PC-3 (cell line): Measurements from ENCODE around the gene IL17REL.

Experiments
- EZH2 ChIP-seq: fragments of 300-600 bp; sonication (generic); IDR thresholded peaks from one replicate; pipeline ENCODE4 v1.6.1; 2017; ENCODE audit warnings: antibody characterized with exemption, mild to moderate bottlenecking, low read length; ENCODE audit not compliant: unreplicated experiment
- EZH2phosphoT487 ChIP-seq: fragments of 300-600 bp; sonication (generic); IDR thresholded peaks from 2 replicates; pipeline ENCODE4 v1.6.1; 2018; ENCODE audit warnings: mild to moderate bottlenecking, antibody characterized with exemption, low read length, borderline replicate concordance
- TF ChIP-seq, protein P1 (sequence below): fragments of 300-600 bp; sonication (generic); conservative IDR thresholded peaks from 2 replicates; pipeline ENCODE4 v1.5.1; 2017; ENCODE audit warnings: antibody characterized with exemption, low read depth, mild to moderate bottlenecking, low read length

DNA sequence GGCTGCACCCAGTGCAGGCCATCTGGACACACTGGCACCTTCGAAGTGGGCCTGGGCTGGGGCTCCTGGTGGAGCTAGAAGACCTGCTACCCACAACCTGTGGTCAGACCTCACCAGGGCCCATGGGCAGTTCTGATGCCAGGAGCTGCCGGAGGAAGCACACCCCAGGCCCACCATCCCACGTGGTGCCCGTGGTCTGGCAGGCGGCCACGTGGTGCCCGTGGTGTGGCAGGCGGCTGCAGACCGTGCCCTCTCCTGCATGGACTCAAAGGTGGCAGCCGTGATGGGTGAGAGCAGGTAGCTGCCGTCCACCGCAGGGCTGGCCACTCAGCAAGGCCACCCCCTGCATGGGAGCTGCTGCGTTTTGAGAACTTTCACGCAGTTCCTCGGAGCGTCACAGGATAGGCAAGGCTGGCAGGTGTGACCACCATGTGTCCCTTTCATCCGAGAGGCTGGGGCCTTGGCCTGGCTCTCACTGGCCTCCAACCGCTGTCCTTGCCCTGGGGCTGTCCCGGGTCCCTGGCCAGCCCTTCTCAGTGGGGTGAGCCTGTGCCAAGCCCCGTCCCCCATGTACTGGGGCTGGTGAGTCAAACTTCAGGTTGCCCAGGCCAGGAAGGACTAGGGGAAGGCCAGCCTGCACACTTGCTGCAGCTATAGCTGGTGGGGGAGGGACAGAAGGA lies 3.9 kb upstream of the IL17REL start:
- TF ChIP-seq, protein P1, sequence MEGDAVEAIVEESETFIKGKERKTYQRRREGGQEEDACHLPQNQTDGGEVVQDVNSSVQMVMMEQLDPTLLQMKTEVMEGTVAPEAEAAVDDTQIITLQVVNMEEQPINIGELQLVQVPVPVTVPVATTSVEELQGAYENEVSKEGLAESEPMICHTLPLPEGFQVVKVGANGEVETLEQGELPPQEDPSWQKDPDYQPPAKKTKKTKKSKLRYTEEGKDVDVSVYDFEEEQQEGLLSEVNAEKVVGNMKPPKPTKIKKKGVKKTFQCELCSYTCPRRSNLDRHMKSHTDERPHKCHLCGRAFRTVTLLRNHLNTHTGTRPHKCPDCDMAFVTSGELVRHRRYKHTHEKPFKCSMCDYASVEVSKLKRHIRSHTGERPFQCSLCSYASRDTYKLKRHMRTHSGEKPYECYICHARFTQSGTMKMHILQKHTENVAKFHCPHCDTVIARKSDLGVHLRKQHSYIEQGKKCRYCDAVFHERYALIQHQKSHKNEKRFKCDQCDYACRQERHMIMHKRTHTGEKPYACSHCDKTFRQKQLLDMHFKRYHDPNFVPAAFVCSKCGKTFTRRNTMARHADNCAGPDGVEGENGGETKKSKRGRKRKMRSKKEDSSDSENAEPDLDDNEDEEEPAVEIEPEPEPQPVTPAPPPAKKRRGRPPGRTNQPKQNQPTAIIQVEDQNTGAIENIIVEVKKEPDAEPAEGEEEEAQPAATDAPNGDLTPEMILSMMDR, result no peak
- TF ChIP-seq EZH2phosphoT487, result no peak
- no peak for TF ChIP-seq EZH2
